C4-2B (cell line): ENCODE data around the gene CRIP1.

Experiments
- H3K27ac ChIP-seq: fragments of 450-650 bp; 2 replicates; pipeline ENCODE4 v1.5.1; 2017
- CTCF ChIP-seq: fragments of 450-650 bp; conservative IDR thresholded peaks from 2 replicates; pipeline ENCODE4 v1.5.1; 2017; ENCODE audit warnings: mild to moderate bottlenecking
- ZFX ChIP-seq: fragments of 450-650 bp; IDR thresholded peaks from 2 replicates; pipeline ENCODE4 v1.6.1; 2017

The CRIP1 gene

DNA sequence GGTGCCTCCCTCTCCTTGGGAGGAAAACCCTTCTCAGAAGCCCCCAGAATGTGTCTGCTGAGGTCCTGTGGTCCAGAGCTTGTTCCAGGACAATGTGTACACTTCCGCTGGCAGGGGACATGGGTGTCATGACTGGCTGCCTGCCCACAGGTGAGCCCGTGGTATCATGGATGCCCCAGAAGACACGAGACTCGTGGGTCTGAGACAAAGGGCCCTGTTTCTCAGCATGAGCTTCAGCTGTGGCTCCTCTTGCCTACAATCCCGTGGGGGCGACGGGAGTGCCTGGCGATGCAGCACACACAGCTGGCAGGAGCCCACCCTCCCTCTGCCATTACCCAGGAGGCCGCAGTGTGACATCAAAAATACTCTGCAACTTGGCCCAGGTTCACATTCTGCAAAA, 46.7 kb downstream of the CRIP1 start:
- TF ChIP-seq CTCF (no peak), ZFX (no peak)
- no peak overlapping the region for H3K27ac ChIP-seq

- H3K27ac ChIP-seq: no peak overlapping the region
- TF ChIP-seq CTCF (no peak), ZFX (no peak)
Observed at GRCh38 chr14:105533811-105534498, 47.3 kb downstream of the CRIP1 start.

- no peak overlapping the region for H3K27ac ChIP-seq
- TF ChIP-seq ZFX: no peak
- no peak for TF ChIP-seq CTCF
Observed at GRCh38 chr14:105534586-105534985, 47.9 kb downstream of the CRIP1 start.

GRCh38 chr14:105536051-105536450, 49.4 kb downstream of the CRIP1 start:
- no peak for TF ChIP-seq ZFX
- TF ChIP-seq CTCF: no peak
- no peak overlapping the region for H3K27ac ChIP-seq

- H3K27ac ChIP-seq: no peak overlapping the region
- TF ChIP-seq CTCF: no peak
- no peak for TF ChIP-seq ZFX
Observed at GRCh38 chr14:105536691-105537579, 50.2 kb downstream of the CRIP1 start.

- no peak overlapping the region for H3K27ac ChIP-seq
- peak; percentile 97 for TF ChIP-seq CTCF
- TF ChIP-seq ZFX: no peak
Observed at GRCh38 chr14:105537580-105538474, 51.1 kb downstream of the CRIP1 start.
